Prostate gland (tissue), 2 donors: ENCODE results near the gene CRACR2A.

Experiments used
- POLR2A ChIP-seq: fragments of 450-650 bp; IDR thresholded peaks from one replicate; pipeline ENCODE4 v1.6.1; 2016; ENCODE audit warnings: antibody characterized with exemption, mild to moderate bottlenecking
- TF ChIP-seq, protein P1 (sequence below), 4 experiments: fragments of 200-600 bp in 2 of 4; fragments of 450-650 bp in 2 of 4; sonication (generic) in 2 of 4; IDR thresholded peaks; 1 replicate in 3 of 4; 2 replicates in 1 of 4; pipeline ENCODE4 v1.5.1; 2016 to 2019; ENCODE audit warnings: antibody characterized with exemption in 4 of 4, mild to moderate bottlenecking in 2 of 4, moderate library complexity in 2 of 4

DNA sequence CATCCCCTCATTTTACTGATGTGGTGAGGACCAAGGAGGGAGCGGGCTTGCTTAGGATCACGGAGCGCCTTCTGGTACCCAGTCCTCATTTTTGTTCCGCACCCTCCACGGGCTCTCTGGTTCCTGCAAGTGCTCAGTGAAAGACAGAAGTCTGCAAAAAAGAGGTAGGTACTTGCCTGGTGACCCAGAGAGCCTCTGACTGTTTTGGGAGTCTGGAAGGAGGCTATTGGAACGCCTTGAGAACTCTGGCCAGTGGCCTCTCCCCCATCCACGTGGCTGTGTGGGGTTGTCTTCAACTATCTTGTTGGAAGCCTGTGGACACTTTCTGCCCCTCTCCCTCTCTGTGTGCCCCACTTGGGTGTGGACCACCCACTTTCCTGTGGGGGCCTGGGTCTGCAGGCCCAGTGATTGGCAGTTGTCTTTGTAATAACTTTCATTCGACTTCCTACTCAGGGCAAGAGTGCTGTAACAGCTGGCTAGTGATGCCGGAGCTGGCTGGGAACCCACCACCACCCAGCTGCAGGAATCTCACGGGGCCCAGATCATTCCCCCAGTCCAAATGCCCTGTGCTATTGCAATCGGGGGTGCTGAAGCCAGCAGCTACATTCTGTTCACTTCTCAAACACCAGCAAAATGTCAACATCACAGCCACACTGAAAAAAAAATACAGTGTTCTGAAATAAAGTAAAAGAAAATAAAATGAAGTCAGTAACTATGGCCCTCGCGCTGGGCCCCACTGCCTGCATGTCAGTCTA, 139.1 kb downstream of the CRACR2A start:
- TF ChIP-seq, protein P1, sequence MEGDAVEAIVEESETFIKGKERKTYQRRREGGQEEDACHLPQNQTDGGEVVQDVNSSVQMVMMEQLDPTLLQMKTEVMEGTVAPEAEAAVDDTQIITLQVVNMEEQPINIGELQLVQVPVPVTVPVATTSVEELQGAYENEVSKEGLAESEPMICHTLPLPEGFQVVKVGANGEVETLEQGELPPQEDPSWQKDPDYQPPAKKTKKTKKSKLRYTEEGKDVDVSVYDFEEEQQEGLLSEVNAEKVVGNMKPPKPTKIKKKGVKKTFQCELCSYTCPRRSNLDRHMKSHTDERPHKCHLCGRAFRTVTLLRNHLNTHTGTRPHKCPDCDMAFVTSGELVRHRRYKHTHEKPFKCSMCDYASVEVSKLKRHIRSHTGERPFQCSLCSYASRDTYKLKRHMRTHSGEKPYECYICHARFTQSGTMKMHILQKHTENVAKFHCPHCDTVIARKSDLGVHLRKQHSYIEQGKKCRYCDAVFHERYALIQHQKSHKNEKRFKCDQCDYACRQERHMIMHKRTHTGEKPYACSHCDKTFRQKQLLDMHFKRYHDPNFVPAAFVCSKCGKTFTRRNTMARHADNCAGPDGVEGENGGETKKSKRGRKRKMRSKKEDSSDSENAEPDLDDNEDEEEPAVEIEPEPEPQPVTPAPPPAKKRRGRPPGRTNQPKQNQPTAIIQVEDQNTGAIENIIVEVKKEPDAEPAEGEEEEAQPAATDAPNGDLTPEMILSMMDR (IDR thresholded peaks at IDR 0.05): no peak
- TF ChIP-seq POLR2A: no peak
